WTC11 (cell line): ENCODE data around the gene TBX15.

ENCODE experiments used
- ATF3 ChIP-seq: sonication (generic); formaldehyde crosslinking; conservative IDR thresholded peaks from 2 replicates; pipeline ENCODE4 v1.8.1; 2022; ENCODE audit warnings: mild to moderate bottlenecking, missing genetic modification reagents
- CDX4 ChIP-seq: fragments of 250-450 bp; sonication (Bioruptor Pico); IDR thresholded peaks from 2 replicates; pipeline ENCODE4 v1.9.0; 2021; ENCODE audit warnings: moderate library complexity, mild to moderate bottlenecking, inconsistent platforms, borderline replicate concordance
- ETV6 ChIP-seq: sonication (generic); formaldehyde crosslinking; IDR thresholded peaks from 2 replicates; pipeline ENCODE4 v1.8.1; 2022; ENCODE audit warnings: mild to moderate bottlenecking, missing genetic modification reagents
- SP1 ChIP-seq: sonication (generic); formaldehyde crosslinking; conservative IDR thresholded peaks from 2 replicates; pipeline ENCODE4 v1.8.1; 2022; ENCODE audit warnings: missing genetic modification reagents
- ZNF121 ChIP-seq: sonication (generic); formaldehyde crosslinking; IDR thresholded peaks from 2 replicates; pipeline ENCODE4 v1.8.0; 2023; ENCODE audit warnings: missing genetic modification reagents
- ZNF671 ChIP-seq: fragments of 250-450 bp; sonication (Bioruptor Pico); IDR thresholded peaks from 2 replicates; pipeline ENCODE4 v1.8.0; 2021; ENCODE audit warnings: mild to moderate bottlenecking
- TF ChIP-seq, protein P1 (sequence below): fragments of 200-600 bp; IDR thresholded peaks from 2 replicates; pipeline ENCODE4 v1.8.0; 2022; ENCODE audit warnings: antibody characterized with exemption
- TF ChIP-seq, protein P2 (sequence below): sonication (generic); formaldehyde crosslinking; IDR thresholded peaks from 2 replicates; pipeline ENCODE4 v1.8.1; 2022; ENCODE audit warnings: low read depth, mild to moderate bottlenecking, moderate library complexity, missing genetic modification reagents, borderline replicate concordance

DNA sequence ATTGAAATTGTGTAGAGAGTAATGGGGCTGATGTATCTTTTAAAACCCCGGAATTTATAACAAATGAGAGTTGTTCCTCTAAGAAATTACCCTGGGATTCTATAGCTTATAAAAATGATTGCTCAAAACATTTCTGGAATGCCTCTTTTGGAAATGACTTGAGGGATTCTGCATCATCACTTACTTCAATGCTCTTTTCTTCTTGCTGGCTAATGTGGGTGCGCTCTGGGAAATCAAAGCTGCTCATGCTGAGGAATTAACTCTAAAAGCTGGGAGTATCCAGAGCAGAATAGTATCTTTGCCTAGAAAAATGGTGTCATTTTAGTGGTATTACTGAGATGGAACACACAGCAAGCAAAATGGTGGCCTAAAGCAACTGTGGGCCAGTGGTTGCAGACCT is 23.0 kb upstream of the TBX15 start:
- TF ChIP-seq, protein P1, sequence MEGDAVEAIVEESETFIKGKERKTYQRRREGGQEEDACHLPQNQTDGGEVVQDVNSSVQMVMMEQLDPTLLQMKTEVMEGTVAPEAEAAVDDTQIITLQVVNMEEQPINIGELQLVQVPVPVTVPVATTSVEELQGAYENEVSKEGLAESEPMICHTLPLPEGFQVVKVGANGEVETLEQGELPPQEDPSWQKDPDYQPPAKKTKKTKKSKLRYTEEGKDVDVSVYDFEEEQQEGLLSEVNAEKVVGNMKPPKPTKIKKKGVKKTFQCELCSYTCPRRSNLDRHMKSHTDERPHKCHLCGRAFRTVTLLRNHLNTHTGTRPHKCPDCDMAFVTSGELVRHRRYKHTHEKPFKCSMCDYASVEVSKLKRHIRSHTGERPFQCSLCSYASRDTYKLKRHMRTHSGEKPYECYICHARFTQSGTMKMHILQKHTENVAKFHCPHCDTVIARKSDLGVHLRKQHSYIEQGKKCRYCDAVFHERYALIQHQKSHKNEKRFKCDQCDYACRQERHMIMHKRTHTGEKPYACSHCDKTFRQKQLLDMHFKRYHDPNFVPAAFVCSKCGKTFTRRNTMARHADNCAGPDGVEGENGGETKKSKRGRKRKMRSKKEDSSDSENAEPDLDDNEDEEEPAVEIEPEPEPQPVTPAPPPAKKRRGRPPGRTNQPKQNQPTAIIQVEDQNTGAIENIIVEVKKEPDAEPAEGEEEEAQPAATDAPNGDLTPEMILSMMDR: no peak
- TF ChIP-seq ZNF671 (CRISPR knock-in tag): no peak
- no peak for TF ChIP-seq ZNF121
- no peak for TF ChIP-seq CDX4
- TF ChIP-seq ATF3 (CRISPR knock-in tag): no peak
- TF ChIP-seq ETV6: no peak
- TF ChIP-seq SP1 (CRISPR knock-in tag): no peak
- TF ChIP-seq, protein P2, sequence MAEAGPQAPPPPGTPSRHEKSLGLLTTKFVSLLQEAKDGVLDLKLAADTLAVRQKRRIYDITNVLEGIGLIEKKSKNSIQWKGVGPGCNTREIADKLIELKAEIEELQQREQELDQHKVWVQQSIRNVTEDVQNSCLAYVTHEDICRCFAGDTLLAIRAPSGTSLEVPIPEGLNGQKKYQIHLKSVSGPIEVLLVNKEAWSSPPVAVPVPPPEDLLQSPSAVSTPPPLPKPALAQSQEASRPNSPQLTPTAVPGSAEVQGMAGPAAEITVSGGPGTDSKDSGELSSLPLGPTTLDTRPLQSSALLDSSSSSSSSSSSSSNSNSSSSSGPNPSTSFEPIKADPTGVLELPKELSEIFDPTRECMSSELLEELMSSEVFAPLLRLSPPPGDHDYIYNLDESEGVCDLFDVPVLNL (CRISPR knock-in tag): no peak
